AG09319 (cell line): Measurements from ENCODE around the gene LRRK2.
"Not testable (repeated sequence)": the region's sequence is repeated elsewhere in the genome, so short reads cannot be mapped to it uniquely, and the experiment has no call there.

ENCODE experiments used
- DNase-seq: peaks from one replicate; pipeline ENCODE4 v3.0.0-alpha.2; 2010; ENCODE audit warnings: low read depth; ENCODE audit errors: extremely low read depth
- TF ChIP-seq, protein P1 (sequence below): IDR thresholded peaks from 2 replicates; pipeline ENCODE4 v1.5.1; 2011; ENCODE audit warnings: low read depth, mild to moderate bottlenecking, inconsistent platforms, low read length, moderate library complexity

The LRRK2 gene

DNA sequence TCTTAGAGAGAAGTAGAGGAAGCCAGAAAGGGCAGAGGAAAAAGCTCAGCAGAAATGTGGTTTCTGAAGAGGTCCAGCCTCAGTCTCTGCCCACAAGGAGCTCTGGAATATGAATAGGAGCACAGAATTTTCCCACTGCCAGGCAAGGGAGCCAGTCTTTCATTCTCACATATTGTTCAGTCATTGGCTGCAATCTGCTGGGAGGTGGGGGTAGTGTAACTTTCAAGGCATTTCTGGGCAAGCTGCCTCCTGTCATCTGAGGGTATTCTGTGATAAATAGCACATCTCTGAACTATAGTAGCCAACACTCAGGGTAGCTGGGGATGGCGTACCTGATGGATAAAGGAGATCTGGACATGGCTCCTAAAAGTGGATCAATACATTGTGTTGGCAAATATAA lies 127.2 kb downstream of the LRRK2 start:
- no peak for DNase-seq
- TF ChIP-seq, protein P1, sequence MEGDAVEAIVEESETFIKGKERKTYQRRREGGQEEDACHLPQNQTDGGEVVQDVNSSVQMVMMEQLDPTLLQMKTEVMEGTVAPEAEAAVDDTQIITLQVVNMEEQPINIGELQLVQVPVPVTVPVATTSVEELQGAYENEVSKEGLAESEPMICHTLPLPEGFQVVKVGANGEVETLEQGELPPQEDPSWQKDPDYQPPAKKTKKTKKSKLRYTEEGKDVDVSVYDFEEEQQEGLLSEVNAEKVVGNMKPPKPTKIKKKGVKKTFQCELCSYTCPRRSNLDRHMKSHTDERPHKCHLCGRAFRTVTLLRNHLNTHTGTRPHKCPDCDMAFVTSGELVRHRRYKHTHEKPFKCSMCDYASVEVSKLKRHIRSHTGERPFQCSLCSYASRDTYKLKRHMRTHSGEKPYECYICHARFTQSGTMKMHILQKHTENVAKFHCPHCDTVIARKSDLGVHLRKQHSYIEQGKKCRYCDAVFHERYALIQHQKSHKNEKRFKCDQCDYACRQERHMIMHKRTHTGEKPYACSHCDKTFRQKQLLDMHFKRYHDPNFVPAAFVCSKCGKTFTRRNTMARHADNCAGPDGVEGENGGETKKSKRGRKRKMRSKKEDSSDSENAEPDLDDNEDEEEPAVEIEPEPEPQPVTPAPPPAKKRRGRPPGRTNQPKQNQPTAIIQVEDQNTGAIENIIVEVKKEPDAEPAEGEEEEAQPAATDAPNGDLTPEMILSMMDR, result no peak

DNA sequence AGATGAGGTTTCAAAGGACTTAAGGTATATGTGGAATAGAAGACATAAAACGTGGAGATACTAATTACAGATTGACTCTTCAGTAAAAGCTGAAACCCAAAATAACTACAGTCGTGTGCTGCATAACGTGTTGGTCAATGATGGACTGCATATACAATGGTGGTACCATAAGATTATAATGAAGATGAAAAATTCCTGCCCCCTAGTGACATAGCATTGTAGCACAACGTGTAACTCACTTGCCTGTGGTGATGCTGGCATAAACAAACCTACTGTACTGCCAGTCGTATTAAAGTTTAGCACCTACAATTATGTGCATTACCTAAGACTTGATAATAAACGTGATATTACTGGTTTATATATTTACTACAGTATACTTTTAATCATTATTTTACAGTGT lies 150.3 kb downstream of the LRRK2 start:
- TF ChIP-seq, protein P1, result peak; percentile 14
- DNase-seq, result no peak

DNA sequence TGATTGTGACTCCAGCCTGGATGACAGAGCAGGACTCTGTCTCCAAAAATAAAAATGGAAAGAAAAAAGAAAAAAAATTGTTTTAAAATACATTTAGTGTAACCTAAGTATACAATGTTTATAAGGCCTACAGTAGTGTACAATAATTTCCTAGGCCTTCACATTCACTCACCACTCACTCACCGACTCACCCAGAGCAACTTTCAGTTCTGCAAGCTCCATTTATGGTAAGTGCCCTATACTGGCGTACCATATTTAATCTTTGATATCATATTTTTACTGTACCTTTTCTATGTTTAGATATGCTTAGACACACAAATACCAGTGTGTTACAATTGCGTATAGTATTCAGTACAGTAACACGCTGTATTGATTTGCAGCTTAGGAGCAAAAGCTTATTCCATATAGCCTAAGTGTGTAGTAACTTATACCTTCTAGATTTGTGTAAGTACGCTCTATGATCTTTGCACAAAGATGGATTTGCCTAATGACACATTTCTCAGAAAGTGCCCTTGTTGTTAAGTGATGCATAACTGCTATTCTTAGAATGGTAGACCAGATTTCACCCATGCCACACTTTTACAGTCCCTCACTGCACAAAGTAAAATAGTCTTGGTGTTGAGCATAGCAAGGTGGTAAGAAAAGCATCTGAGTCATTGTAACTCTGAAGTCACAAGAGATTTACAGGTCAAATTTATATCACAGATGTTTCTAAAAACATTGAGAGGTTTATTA lies 151.9 kb downstream of the LRRK2 start:
- TF ChIP-seq, protein P1, result no peak
- DNase-seq, result no peak

DNA sequence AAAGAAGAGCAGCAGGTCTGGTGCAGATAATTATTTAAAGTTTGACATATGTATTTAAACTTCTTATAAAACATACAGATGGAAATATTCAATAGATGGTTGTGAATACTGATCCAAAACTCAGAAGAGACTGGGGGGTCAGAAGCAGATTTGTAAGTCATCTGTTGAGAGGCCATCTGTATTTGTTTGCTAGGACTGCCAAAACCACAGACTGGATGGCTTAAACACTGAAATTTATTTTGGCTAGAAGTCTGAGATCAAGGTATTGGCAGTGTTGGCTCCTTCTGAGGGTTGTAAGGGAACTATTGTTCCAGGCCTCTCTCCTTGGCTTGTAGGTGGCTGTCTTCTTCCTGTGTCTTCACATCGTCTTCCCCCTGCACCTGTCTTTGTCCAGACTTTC lies 153.9 kb downstream of the LRRK2 start:
- TF ChIP-seq, protein P1, result no peak

DNA sequence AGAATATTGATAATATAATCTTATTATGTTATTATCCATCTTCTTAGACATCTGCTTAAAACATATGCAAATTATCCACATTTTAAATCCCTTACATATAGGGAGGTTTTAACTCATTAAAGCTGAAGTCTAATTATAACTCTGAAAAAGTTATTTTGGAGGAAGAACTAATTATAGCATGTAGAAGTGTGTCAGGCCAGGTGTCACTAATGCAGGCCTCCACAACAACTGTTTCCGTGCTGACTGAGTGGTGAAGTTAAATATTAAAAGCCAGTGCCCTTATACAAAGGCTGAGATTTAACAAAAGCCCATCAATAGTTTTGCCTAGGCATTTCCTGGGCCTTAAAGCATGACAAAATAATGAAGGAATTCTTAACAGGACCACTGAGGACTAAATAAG lies 157.4 kb downstream of the LRRK2 start:
- TF ChIP-seq, protein P1, result no peak

More for the DNA sequence above, 153.9 kb downstream of the LRRK2 start:
- DNase-seq, result no peak

DNA sequence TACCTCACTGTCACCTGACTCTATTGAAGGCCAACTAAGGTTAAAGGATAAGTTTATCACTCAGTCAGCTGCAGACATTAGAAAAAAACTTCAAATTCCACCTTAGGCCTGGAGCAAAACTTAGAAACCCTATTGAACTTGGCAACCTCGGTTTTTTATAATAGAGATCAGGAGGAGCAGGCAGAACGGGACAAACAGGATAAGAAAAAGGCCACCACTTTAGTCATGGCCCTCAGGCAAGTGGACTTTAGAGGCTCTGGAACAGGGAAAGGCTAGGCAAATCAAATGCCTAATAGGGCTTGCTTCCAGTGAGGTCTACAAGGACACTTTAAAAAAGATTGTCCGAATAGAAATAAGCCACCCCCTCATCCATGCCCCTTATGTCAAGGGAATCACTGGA lies 162.5 kb downstream of the LRRK2 start:
- not testable (repeated sequence) for DNase-seq

More for the DNA sequence above, 157.4 kb downstream of the LRRK2 start:
- no peak for DNase-seq

DNA sequence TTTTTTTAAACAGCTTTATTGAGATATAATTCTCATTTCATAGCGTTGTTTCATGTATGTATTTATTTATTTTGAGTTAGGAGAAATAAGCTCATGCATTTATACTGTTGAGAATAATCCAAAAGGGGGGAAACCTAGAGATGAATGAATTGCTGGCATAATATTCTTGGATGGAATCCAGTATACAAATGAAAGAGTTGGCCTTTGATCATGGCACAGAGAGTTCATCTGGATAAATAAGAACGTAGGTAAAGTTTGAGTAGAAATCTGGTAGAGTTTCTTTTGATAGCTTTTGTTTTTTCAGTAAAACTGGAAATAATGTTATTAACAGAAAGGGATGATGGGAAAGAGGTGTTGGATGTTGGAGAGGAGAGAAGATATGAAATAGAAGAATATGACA lies 166.2 kb downstream of the LRRK2 start:
- no peak for DNase-seq
- TF ChIP-seq, protein P1, result no peak

DNA sequence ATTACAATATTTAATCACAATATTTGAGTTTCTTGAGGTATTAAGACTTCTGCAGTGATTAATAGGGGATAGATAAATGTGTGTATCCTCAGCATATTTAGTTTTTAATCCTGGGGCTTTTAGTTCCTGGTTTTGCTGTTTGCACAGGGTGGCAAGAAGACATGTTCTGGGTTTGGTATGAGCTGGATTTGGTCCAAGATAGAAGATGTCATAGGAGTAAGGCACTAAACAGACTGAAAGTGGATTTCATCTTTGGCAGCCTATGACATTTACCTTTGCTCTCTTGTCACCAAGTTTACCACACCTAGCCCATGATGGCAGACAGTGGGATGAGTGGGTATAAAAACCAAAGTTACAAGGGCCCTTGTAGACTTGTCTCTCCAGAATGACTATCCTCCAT lies 168.2 kb downstream of the LRRK2 start:
- DNase-seq, result no peak
- TF ChIP-seq, protein P1, result no peak
